GM21737 (cell line): ENCODE measurements around the gene ZC3H7A.

Experiments used
- ATAC-seq: cut with Tn5 transposase; IDR thresholded peaks from one replicate; pipeline ENCODE4 v1.9.1; 2021; ENCODE audit warnings: mild to moderate bottlenecking, moderate library complexity; ENCODE audit not compliant: unreplicated experiment

The ZC3H7A gene

GRCh38 chr16:11780991-11781680 is 15.9 kb downstream of the ZC3H7A start:
- ATAC-seq: no peak

- no peak for ATAC-seq
Measured at GRCh38 chr16:11779074-11779473, 18.0 kb downstream of the ZC3H7A start.

GRCh38 chr16:11774065-11774626 is 22.9 kb downstream of the ZC3H7A start:
- ATAC-seq: no peak

- ATAC-seq: no peak
Measured at GRCh38 chr16:11768849-11769248, 28.2 kb downstream of the ZC3H7A start.

- no peak for ATAC-seq
Measured at GRCh38 chr16:11762431-11762830, 34.6 kb downstream of the ZC3H7A start.

GRCh38 chr16:11759997-11760396 is 37.1 kb downstream of the ZC3H7A start:
- ATAC-seq: no peak

GRCh38 chr16:11759163-11759834 is 37.8 kb downstream of the ZC3H7A start:
- ATAC-seq: no peak

- no peak for ATAC-seq
Measured at GRCh38 chr16:11757671-11758545, 39.1 kb downstream of the ZC3H7A start.

- ATAC-seq: no peak
Measured at GRCh38 chr16:11756248-11756647, 40.8 kb downstream of the ZC3H7A start.

- ATAC-seq: no peak
Measured at GRCh38 chr16:11755022-11755760, 41.9 kb downstream of the ZC3H7A start.

- no peak for ATAC-seq
Measured at GRCh38 chr16:11752856-11753255, 44.2 kb downstream of the ZC3H7A start.

- no peak for ATAC-seq
Measured at GRCh38 chr16:11750056-11750455, 47.0 kb downstream of the ZC3H7A start.

- ATAC-seq: no peak
Measured at GRCh38 chr16:11748404-11749254, 48.4 kb downstream of the ZC3H7A start.

- ATAC-seq: no peak
Measured at GRCh38 chr16:11747949-11748403, 49.1 kb downstream of the ZC3H7A start.

GRCh38 chr16:11744075-11744470 is 53.0 kb downstream of the ZC3H7A start:
- ATAC-seq: no peak

- no peak for ATAC-seq
Measured at GRCh38 chr16:11743308-11744074, 53.6 kb downstream of the ZC3H7A start.

GRCh38 chr16:11742536-11743307 is 54.3 kb downstream of the ZC3H7A start, which contains the start of gene TXNDC11:
Gene TXNDC11 (minus strand): TSS chr16:11742857. CDS start chr16:11742730, 127 bp downstream.
- peak; percentile 88 for ATAC-seq

- ATAC-seq: peak; percentile 26
Measured at GRCh38 chr16:11742093-11742535, 54.9 kb downstream of the ZC3H7A start.
